Measurements from ENCODE around the gene CEP44.

DNA sequence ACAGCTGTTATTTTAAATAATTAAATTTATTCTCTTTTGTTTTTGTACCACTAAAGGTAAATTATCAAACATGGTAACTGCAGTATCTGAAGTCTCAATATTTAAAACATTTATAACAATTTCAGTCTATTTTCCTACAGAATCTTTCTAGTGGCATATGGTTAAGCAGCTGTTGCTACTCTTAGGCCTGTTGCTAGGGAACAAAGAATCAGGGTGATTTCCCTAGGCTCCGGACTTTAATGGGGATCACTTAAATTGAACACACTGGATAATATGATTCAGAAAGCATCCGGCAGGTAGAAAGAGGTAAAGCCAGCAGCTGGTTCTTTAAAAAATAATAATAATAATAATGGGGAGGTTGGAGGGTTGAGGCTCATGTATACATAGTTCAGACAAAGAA, 17.8 kb upstream of the CEP44 start:
- TF ChIP-seq, protein P1, sequence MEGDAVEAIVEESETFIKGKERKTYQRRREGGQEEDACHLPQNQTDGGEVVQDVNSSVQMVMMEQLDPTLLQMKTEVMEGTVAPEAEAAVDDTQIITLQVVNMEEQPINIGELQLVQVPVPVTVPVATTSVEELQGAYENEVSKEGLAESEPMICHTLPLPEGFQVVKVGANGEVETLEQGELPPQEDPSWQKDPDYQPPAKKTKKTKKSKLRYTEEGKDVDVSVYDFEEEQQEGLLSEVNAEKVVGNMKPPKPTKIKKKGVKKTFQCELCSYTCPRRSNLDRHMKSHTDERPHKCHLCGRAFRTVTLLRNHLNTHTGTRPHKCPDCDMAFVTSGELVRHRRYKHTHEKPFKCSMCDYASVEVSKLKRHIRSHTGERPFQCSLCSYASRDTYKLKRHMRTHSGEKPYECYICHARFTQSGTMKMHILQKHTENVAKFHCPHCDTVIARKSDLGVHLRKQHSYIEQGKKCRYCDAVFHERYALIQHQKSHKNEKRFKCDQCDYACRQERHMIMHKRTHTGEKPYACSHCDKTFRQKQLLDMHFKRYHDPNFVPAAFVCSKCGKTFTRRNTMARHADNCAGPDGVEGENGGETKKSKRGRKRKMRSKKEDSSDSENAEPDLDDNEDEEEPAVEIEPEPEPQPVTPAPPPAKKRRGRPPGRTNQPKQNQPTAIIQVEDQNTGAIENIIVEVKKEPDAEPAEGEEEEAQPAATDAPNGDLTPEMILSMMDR (IDR thresholded peaks at IDR 0.05): no peak
- TF ChIP-seq POLR2A (IDR thresholded peaks at IDR 0.05): no peak

Data from adrenal gland (tissue), 5 donors.